Omental fat pad (tissue), 4 donors: ENCODE measurements around the gene ZBTB7B. TPM values are rescaled to one million over a fixed set of nuclear protein-coding genes. Genes with fewer than 3 reads are reported as not detected.

Experiments used
- ATAC-seq: fragments of 150-250 bp; one replicate; pipeline ENCODE4 v1.9.1; 2016; ENCODE audit warnings: mild to moderate bottlenecking, moderate library complexity; ENCODE audit not compliant: low FRiP score
- DNase-seq: peaks from one replicate; pipeline ENCODE4 v3.0.0-alpha.2; 2019; ENCODE audit warnings: low spot score
- CTCF ChIP-seq, 3 donors: fragments of 450-650 bp; IDR thresholded peaks; one replicate each; pipeline ENCODE4 v1.5.1; 2016 to 2017; ENCODE audit warnings: antibody characterized with exemption in 3 of 3, mild to moderate bottlenecking in 3 of 3, moderate library complexity in 2 of 3
- total RNA-seq, 4 donors: library from RNA; depleted of rRNA; stranded (reverse); fragments of >200 nt; gene quantifications; one replicate each; pipeline ENCODE4 v1.1.0, GENCODE V29; 2016

ZBTB7B gene
- total RNA-seq, 4 donors from 2014 or later, result 38.6 to 66.4 (median 49.2) TPM

DNA sequence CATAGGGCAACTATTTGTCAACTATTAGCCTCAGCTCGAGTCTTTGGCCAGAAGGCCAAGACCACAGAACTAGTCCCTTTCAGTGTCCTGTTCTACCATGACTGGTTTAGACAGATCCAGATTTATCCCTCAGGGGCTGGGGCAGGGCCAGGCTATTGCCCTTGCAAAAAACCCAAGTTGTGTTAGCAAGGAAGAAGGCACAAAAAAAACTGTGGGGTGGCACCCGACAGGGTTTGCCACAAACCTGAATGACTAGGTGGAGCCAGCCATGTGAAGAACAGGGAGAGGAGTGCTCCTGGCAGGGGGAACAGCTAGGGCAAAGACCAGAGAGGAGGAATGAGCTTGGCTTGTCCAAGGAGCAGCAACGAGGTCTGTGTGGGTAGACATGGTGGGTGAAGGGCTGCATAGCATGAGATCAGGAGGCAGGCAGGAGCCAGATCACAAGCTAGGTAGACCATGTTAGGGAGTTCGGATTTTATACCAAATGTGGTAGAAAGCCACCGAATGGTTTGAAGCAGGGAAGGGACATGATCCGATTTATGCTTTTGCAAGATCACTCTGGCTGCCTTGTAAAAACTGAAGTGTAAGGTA lies 35.3 kb downstream of the ZBTB7B start:
- DNase-seq, result no peak
- no peak for ATAC-seq
- TF ChIP-seq CTCF (IDR thresholded peaks at IDR 0.05), result no peak

DNA sequence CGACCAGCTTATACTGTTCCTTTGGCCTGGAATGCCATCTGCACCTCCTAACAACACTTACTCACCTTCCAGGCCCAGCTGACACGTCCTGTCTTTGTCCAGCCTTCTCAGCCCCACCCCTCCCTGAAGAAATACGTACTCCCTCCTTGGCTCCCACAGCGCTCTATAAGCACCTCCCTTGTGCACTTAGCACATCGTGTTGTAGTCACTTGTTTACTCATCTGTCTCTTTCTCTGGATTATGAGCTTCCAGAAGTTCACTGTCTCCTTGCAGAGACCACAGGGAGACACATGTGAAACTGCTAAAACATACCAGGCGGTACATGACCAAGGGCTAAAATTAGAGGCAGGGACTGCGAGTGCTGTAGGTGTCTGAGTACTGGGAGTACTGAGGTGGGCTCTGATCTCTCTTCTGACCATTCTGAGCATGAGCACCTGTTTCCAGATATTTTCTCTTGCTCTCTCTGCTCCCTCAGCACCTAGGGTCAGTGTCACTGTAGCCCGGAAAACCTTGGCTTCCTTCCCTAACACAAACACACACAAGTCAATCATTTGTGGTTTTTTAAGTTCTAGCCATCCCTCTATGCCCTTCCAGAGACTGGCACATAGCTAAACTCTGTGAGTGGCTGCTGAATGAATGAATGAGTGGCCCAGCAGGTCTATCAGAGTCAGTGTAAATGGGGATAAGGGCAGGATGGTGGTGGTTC lies 36.2 kb downstream of the ZBTB7B start:
- no peak for DNase-seq
- TF ChIP-seq CTCF (IDR thresholded peaks at IDR 0.05), result no peak

DNA sequence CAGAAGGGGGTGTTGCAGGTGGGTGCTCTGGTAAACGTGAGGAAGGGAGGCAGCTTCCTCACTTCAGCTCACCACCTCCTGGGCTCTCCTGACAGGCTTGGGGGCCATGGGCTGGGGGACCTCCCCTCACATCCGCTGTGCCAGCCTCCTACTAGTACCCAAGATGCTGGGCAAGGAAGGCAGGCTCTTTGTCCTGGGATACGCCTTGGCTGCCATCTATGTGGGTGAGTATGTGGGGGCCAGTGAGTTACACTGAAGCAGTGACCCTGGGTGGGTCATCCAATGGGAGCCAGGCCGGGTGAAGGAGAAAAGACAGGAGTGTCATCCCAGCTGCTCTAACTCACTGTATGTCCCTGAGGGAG lies 36.7 kb downstream of the ZBTB7B start:
- no peak for DNase-seq
- no peak for ATAC-seq
- TF ChIP-seq CTCF (IDR thresholded peaks at IDR 0.05), result no peak

More for the DNA sequence above, 36.2 kb downstream of the ZBTB7B start:
- peak; percentile 95 for ATAC-seq

GRCh38 chr1:155040358-155041093 lies 37.9 kb downstream of the ZBTB7B start:
- DNase-seq (no peak), ATAC-seq (no peak)
- no peak for TF ChIP-seq CTCF (IDR thresholded peaks at IDR 0.05)

GRCh38 chr1:155042789-155043188 lies 40.2 kb downstream of the ZBTB7B start:
- DNase-seq (no peak), ATAC-seq (no peak)
- TF ChIP-seq CTCF (IDR thresholded peaks at IDR 0.05), result no peak

DNA sequence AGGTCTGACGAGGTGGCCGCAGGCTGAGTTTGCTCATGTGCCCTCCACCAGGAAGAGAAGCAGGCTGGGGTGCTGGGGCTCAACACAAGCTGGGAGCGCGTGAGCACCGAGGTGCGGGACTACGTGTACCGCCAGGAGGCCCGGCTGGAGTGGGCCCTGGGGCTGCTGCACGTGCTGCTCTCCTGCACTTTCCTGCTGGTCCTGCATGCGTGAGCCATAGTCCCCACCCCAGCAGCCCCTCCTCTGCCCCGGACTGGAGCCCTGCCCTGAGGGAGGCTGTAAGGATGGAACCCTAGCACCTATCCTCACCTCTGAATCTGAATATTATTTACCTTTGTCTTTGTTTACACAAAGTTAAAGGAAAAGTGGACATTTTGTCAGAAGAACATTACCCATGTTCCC lies 40.7 kb downstream of the ZBTB7B start:
- no peak for DNase-seq
- TF ChIP-seq CTCF (IDR thresholded peaks at IDR 0.05), result no peak
- no peak for ATAC-seq
